GM12878 (cell line): ENCODE results near the gene TGM5.

ENCODE experiments used
- BCL3 ChIP-seq: IDR thresholded peaks from 2 replicates; pipeline ENCODE4 v1.6.1; 2011; ENCODE audit warnings: borderline replicate concordance, low read depth, mild to moderate bottlenecking, moderate library complexity, low read length; ENCODE audit not compliant: insufficient read depth, poor library complexity, severe bottlenecking
- CREM ChIP-seq: IDR thresholded peaks from 2 replicates; pipeline ENCODE4 v1.6.1; 2014; ENCODE audit warnings: antibody characterized with exemption, low read depth
- CTCF ChIP-seq, 3 experiments: IDR thresholded peaks in 2 of 3; conservative IDR thresholded peaks in 1 of 3; 2 replicates each; pipeline ENCODE4 v1.5.1; 2011; ENCODE audit warnings: low read depth in 3 of 3, low read length in 3 of 3, mild to moderate bottlenecking in 3 of 3, control low read depth in 2 of 3, moderate library complexity in 2 of 3, inconsistent platforms in 1 of 3, mixed read lengths in 1 of 3; ENCODE audit not compliant: control insufficient read depth in 2 of 3, insufficient read depth in 1 of 3; ENCODE audit errors: extremely low read depth in 1 of 3
- JUND ChIP-seq: IDR thresholded peaks from 2 replicates; pipeline ENCODE4 v1.6.1; 2012; ENCODE audit warnings: low read depth, mild to moderate bottlenecking, low read length, improper control_type of control experiment, moderate library complexity
- MAX ChIP-seq: IDR thresholded peaks from 2 replicates; pipeline ENCODE4 v1.6.1; 2012; ENCODE audit warnings: low read depth, low read length, improper control_type of control experiment
- POU2F2 ChIP-seq: IDR thresholded peaks from 3 replicates; pipeline ENCODE4 v1.6.1; 2011; ENCODE audit warnings: low read depth, mild to moderate bottlenecking, low read length, borderline replicate concordance
- REST ChIP-seq: IDR thresholded peaks from 2 replicates; pipeline ENCODE4 v1.6.1; 2012; ENCODE audit warnings: mild to moderate bottlenecking, low read depth, low read length
- SIN3A ChIP-seq: IDR thresholded peaks from 2 replicates; pipeline ENCODE4 v1.6.1; 2012; ENCODE audit warnings: low read depth, low read length, improper control_type of control experiment
- TAF1 ChIP-seq: IDR thresholded peaks from 2 replicates; pipeline ENCODE4 v1.6.1; 2011; ENCODE audit warnings: mild to moderate bottlenecking, low read depth, low read length, borderline replicate concordance
- YBX1 ChIP-seq: fragments of 450-650 bp; IDR thresholded peaks from 2 replicates; pipeline ENCODE4 v1.6.1; 2016; ENCODE audit warnings: antibody characterized with exemption
- ZBTB33 ChIP-seq: fragments of 450-650 bp; IDR thresholded peaks from 2 replicates; pipeline ENCODE4 v1.6.1; 2017; ENCODE audit warnings: mild to moderate bottlenecking

- TF ChIP-seq POU2F2 (no peak), CTCF (IDR thresholded peaks at IDR 0.05 in 2 of 3, conservative IDR thresholded peaks at IDR 0.05 in 1 of 3; ENCODE audit: control insufficient read depth in 2 of 3, extremely low read depth in 1 of 3, insufficient read depth in 1 of 3, low read depth in 3 of 3, low read length in 3 of 3) (no peak), BCL3 (no peak), SIN3A (no peak), MAX (no peak), JUND (no peak), TAF1 (no peak), CREM (no peak), ZBTB33 (no peak), YBX1 (no peak), REST (no peak)
These were observed 53.8 kb downstream of the TGM5 start for GRCh38 chr15:43212951-43213350.
